Mucosa of descending colon (tissue), 3 donors: ENCODE measurements around the gene ZNF804B. TPM values are rescaled to one million over a fixed set of nuclear protein-coding genes. Genes with fewer than 3 reads are reported as not detected.

Experiments
- ATAC-seq: fragments of 200-7000 bp; cut with Tn5 transposase; one replicate; pipeline ENCODE4 v1.9.1; 2020; ENCODE audit warnings: mild to moderate bottlenecking, moderate library complexity
- DNase-seq, 3 donors: peaks; one replicate each; pipeline ENCODE4 v3.0.0-alpha.2; 2020
- H3K36me3 ChIP-seq: fragments of 200-600 bp; one replicate; pipeline ENCODE4 v1.8.0; 2021; ENCODE audit warnings: low read depth, mild to moderate bottlenecking
- H3K4me1 ChIP-seq: fragments of 200-600 bp; one replicate; pipeline ENCODE4 v1.8.0; 2021; ENCODE audit warnings: low read depth, mild to moderate bottlenecking
- H3K4me3 ChIP-seq: fragments of 200-600 bp; one replicate; pipeline ENCODE4 v1.8.0; 2021; ENCODE audit warnings: mild to moderate bottlenecking
- H3K9me3 ChIP-seq: fragments of 200-600 bp; one replicate; pipeline ENCODE4 v1.8.0; 2021; ENCODE audit warnings: mild to moderate bottlenecking
- intact Hi-C, 2 donors: fragments of 100-400 bp; cut with DNase I in 1 of 2; cut with micrococcal nuclease in 1 of 2; formaldehyde crosslinking; loops; one replicate each; pipeline versions ENCODE4 v1.11.0 to v1.11.1; 2022; cut with DNase I, micrococcal nuclease
- total RNA-seq, 3 donors: library from RNA; stranded (reverse); fragmentation: NEBNext Ultra II Directional in 2 of 3; extraction: Animal tissue kit (Norgen Biotek cat#: 25700) in 2 of 3; gene quantifications; one replicate each; pipeline versions ENCODE4 v1.2.1 to v1.2.4, GENCODE V29; 2021 to 2023
- TF ChIP-seq, protein P1 (sequence below): fragments of 200-600 bp; IDR thresholded peaks from one replicate; pipeline ENCODE4 v1.8.0; 2022; ENCODE audit warnings: antibody characterized with exemption, mild to moderate bottlenecking
- donor health status: DM: no; HTN: no; CAD: no; lungs with moderate emphysema.
- donor health status: DM: no; HTN: no; CAD: no.
- donor health status: DM: no; HTN: yes; CAD: no.

The ZNF804B gene
- total RNA-seq, 3 donors from 2014 or later, result 0.06 TPM; not detected in 2

DNA sequence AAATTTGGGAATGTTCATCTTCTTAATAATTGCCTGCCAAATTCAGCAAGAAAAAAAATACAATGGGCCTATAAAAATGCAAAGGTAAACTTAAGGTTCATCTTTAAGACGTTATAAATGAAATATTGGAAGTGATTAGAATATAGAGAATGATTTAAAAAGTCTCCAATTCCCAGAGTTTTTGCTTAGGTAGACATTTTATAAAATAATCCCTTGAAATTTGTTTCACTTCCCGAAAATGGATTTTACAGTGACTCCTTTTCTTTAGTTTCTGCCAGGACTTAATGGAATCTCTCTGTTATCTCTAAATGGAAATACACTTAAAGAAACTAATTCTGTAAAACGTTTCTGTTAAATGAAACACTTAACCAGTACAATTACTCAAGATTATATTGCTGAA lies 580.2 kb downstream of the ZNF804B start:
- TF ChIP-seq, protein P1, sequence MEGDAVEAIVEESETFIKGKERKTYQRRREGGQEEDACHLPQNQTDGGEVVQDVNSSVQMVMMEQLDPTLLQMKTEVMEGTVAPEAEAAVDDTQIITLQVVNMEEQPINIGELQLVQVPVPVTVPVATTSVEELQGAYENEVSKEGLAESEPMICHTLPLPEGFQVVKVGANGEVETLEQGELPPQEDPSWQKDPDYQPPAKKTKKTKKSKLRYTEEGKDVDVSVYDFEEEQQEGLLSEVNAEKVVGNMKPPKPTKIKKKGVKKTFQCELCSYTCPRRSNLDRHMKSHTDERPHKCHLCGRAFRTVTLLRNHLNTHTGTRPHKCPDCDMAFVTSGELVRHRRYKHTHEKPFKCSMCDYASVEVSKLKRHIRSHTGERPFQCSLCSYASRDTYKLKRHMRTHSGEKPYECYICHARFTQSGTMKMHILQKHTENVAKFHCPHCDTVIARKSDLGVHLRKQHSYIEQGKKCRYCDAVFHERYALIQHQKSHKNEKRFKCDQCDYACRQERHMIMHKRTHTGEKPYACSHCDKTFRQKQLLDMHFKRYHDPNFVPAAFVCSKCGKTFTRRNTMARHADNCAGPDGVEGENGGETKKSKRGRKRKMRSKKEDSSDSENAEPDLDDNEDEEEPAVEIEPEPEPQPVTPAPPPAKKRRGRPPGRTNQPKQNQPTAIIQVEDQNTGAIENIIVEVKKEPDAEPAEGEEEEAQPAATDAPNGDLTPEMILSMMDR, result no peak
- DNase-seq, result no peak
- Histone ChIP-seq H3K4me1 (no peaks in the 10 kb centered on the region), H3K9me3 (no peaks in the 10 kb centered on the region), H3K4me3 (no peak overlapping the region), H3K36me3 (no peaks in the 10 kb centered on the region)
- no peak for ATAC-seq
- intact Hi-C loops, result no loop called here

DNA sequence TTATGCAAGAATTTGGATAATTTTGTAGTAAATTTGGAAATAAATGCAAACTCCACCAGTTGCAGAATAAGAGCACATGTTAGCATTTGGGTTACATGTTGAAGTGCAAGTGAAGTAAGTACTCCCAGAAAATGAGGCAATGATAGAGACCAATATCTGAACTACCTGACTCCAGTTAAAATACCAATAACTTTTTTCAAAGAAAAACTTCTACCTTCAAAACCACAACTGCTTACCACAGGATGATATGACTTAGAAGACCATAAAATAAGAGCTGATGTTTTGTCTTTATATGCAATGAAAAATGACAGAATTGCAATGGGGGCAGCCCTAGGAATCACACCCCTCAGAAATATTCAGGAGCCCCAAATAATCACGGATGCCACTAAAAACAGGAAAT lies 597.6 kb downstream of the ZNF804B start:
- no peak for ATAC-seq
- TF ChIP-seq, protein P1, result no peak
- H3K36me3 ChIP-seq, result no peaks in the 10 kb centered on the region
- no peak overlapping the region for H3K4me3 ChIP-seq
- intact Hi-C loops, result no loop called here
- no peak for DNase-seq
- no peaks in the 10 kb centered on the region for H3K4me1 ChIP-seq
- H3K9me3 ChIP-seq, result no peaks in the 10 kb centered on the region

DNA sequence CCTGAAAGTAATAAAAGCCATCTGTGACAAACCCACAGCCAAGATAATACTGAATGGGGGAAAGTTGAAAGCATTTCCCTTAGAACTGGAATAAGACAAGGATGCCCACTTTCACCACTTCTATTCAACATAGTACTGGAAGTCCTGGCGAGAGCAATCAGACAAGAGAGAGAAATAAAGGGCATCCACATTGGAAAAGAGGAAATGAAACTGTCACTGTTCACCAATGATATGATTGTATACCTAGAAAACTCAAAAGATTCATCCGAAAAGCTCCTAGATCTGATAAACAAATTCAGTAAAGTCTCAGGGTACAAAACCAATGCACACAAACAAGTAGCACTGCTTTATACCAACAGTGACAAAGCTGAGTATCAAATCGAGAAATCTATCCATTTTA lies 617.7 kb downstream of the ZNF804B start:
- Histone ChIP-seq H3K36me3 (no peaks in the 10 kb centered on the region), H3K9me3 (no peaks in the 10 kb centered on the region), H3K4me3 (no peak overlapping the region), H3K4me1 (no peaks in the 10 kb centered on the region)
- TF ChIP-seq, protein P1, result no peak
- intact Hi-C loops, result no loop called here
- DNase-seq (no peak), ATAC-seq (no peak)

DNA sequence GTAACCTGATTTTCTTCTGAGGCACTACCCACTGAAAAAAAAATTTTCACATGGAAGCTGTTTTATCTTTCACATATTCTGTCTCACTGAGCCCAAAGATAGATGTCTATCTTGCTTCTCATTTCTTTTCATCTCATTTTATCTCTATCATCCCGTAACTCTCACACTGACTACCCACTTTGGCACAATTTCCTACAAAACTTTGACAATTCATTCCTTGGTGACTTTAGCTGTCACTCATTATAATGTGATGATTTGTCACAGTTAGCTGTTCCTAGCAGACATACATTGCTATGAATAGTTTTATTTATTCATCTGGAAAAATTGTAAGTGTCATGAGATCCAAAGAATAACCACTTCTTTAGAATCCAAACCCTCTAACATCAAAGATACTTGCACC lies 625.9 kb downstream of the ZNF804B start:
- intact Hi-C loops, result no loop called here
- no peak overlapping the region for H3K4me3 ChIP-seq
- no peaks in the 10 kb centered on the region for H3K36me3 ChIP-seq
- peaks cover 4% of the 10 kb centered on the region for H3K9me3 ChIP-seq
- ATAC-seq (no peak), DNase-seq (no peak)
- no peaks in the 10 kb centered on the region for H3K4me1 ChIP-seq
- TF ChIP-seq, protein P1, result no peak

Other genes starting within 250 kb of the ZNF804B start
- not detected for gene TEX47, start 36.0 kb downstream of the ZNF804B start, total RNA-seq